CD8-positive, alpha-beta memory T cell (primary cell): Measurements from ENCODE around the gene CBX7. TPM values are rescaled to one million over a fixed set of nuclear protein-coding genes. Genes with fewer than 3 reads are reported as not detected.
A peak's percentile ranks its signal among the peaks of the same experiment; 100 is the strongest.

Experiments
- CTCF ChIA-PET: fragments of 350-600 bp; sonication (Branson Sonifier 250); formaldehyde crosslinking; loops from one replicate; lab custom pipeline; 2021; ENCODE audit warnings: antibody characterized with exemption; lab: Charles Lee
- POLR2A ChIA-PET: fragments of 350-600 bp; sonication (Branson Sonifier 250); formaldehyde crosslinking; loops from one replicate; lab custom pipeline; 2021; ENCODE audit warnings: antibody characterized with exemption; lab: Charles Lee
- DNase-seq, 5 donors: peaks; one replicate each; pipeline versions ENCODE4 v3.0.0 to v3.0.0-alpha.2; 2020 to 2022; ENCODE audit warnings: mixed read lengths in 1 of 5
- H3K27ac ChIP-seq: one replicate; pipeline ENCODE4 v1.7.0; 2013; ENCODE audit warnings: low read depth, mild to moderate bottlenecking, low read length, moderate library complexity
- H3K27me3 ChIP-seq: 2 replicates; pipeline ENCODE4 v1.7.0; 2013; ENCODE audit warnings: low read length, mild to moderate bottlenecking; ENCODE audit not compliant: insufficient read depth, poor library complexity, severe bottlenecking
- H3K36me3 ChIP-seq: 2 replicates; pipeline ENCODE4 v1.7.0; 2013; ENCODE audit warnings: mild to moderate bottlenecking, low read length, moderate library complexity; ENCODE audit not compliant: insufficient read depth
- H3K4me1 ChIP-seq: 2 replicates; pipeline ENCODE4 v1.7.0; 2013; ENCODE audit warnings: mild to moderate bottlenecking, low read length, moderate library complexity; ENCODE audit not compliant: insufficient read depth
- H3K4me3 ChIP-seq: 2 replicates; pipeline ENCODE4 v1.7.0; 2013; ENCODE audit warnings: mild to moderate bottlenecking, low read length
- H3K9me3 ChIP-seq: 2 replicates; pipeline ENCODE4 v1.7.0; 2013; ENCODE audit warnings: mild to moderate bottlenecking, low read length
- H3K27ac Mint-ChIP-seq, 8 donors: one replicate each; pipeline ENCODE4 v1.8.0; 2020 to 2021; ENCODE audit warnings: mixed read lengths in 8 of 8, mild to moderate bottlenecking in 6 of 8, inconsistent platforms in 3 of 8, moderate library complexity in 3 of 8
- H3K27me3 Mint-ChIP-seq, 2 donors: one replicate each; pipeline ENCODE4 v1.8.0; 2020 to 2021; ENCODE audit warnings: mixed read lengths in 2 of 2, mild to moderate bottlenecking in 1 of 2, moderate library complexity in 1 of 2
- H3K36me3 Mint-ChIP-seq, 3 donors: one replicate each; pipeline ENCODE4 v1.8.0; 2020 to 2021; ENCODE audit warnings: mixed read lengths in 3 of 3, inconsistent platforms in 1 of 3, mild to moderate bottlenecking in 1 of 3
- H3K4me1 Mint-ChIP-seq, 3 donors: one replicate each; pipeline ENCODE4 v1.8.0; 2020 to 2021; ENCODE audit warnings: mixed read lengths in 3 of 3, inconsistent platforms in 1 of 3, mild to moderate bottlenecking in 1 of 3
- H3K4me3 Mint-ChIP-seq, 7 donors: one replicate each; pipeline ENCODE4 v1.8.0; 2020 to 2021; ENCODE audit warnings: mixed read lengths in 7 of 7, mild to moderate bottlenecking in 6 of 7, moderate library complexity in 4 of 7, inconsistent platforms in 2 of 7
- H3K9me3 Mint-ChIP-seq, 5 donors: one replicate each; pipeline ENCODE4 v1.8.0; 2020 to 2022; ENCODE audit warnings: mixed read lengths in 5 of 5, mild to moderate bottlenecking in 3 of 5, moderate library complexity in 2 of 5, inconsistent platforms in 1 of 5
- polyA plus RNA-seq: library from polyadenylated mRNA; unstranded; fragments of 300-500 nt; fragmentation: Illumina TruSeq; gene quantifications from one replicate; pipeline ENCODE4 v1.2.3, GENCODE V29; 2021
- total RNA-seq, 2 experiments: library from RNA; stranded (reverse); gene quantifications; one replicate each; pipeline ENCODE4 v1.2.3, GENCODE V29; 2021

Gene CBX7
- total and polyA plus RNA-seq, 3 experiments from 2014 or later, result 26.1 to 29.7 (median 26.4) TPM

DNA sequence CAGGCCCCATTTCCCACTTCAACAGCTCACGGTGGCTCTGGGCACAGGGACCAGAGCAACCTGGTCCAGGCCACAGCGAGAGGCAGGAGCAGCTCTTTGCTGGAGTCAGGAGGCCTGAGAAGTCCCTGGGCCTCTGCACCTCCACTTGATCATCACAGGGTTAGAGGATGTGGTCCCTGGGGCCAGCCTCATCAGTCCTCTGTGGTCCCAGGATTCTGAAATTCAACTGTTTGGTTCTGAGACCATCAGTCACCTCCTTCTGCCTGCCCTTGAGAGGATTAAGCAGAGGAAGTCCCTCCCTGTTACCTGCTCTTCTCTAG is 24.9 kb upstream of the CBX7 start:
- no peak for DNase-seq
- CTCF ChIA-PET, result interaction anchor here (0.8 to 1.6 kb wide), 3 partner anchors 129 to 141 kb away, joined by 3 to 4 read pairs (median 4); no protein-coding TSS in a partner anchor
- H3K27ac ChIP-seq, result no peak overlapping the region
- POLR2A ChIA-PET, result no interaction called here
- H3K9me3 Mint-ChIP-seq, result no peaks in the 10 kb centered on the region
- H3K27ac Mint-ChIP-seq, result peak overlapping the region; percentile 81 to 95 (median 88)
- no peaks in the 10 kb centered on the region for H3K27me3 ChIP-seq
- H3K27me3 Mint-ChIP-seq, result no peaks in the 10 kb centered on the region
- H3K4me1 Mint-ChIP-seq, result peaks cover 52 to 70% (median 62%) of the 10 kb centered on the region in 3 donors
- no peaks in the 10 kb centered on the region for H3K36me3 ChIP-seq
- peaks cover 0 to 5% (median 1%) of the 10 kb centered on the region in 3 donors for H3K36me3 Mint-ChIP-seq
- H3K4me1 ChIP-seq, result peaks cover 48% of the 10 kb centered on the region
- H3K4me3 Mint-ChIP-seq, result peak overlapping the region in 5 of 7 donors; percentile 36 to 70 (median 48)
- no peak overlapping the region for H3K4me3 ChIP-seq
- no peaks in the 10 kb centered on the region for H3K9me3 ChIP-seq

DNA sequence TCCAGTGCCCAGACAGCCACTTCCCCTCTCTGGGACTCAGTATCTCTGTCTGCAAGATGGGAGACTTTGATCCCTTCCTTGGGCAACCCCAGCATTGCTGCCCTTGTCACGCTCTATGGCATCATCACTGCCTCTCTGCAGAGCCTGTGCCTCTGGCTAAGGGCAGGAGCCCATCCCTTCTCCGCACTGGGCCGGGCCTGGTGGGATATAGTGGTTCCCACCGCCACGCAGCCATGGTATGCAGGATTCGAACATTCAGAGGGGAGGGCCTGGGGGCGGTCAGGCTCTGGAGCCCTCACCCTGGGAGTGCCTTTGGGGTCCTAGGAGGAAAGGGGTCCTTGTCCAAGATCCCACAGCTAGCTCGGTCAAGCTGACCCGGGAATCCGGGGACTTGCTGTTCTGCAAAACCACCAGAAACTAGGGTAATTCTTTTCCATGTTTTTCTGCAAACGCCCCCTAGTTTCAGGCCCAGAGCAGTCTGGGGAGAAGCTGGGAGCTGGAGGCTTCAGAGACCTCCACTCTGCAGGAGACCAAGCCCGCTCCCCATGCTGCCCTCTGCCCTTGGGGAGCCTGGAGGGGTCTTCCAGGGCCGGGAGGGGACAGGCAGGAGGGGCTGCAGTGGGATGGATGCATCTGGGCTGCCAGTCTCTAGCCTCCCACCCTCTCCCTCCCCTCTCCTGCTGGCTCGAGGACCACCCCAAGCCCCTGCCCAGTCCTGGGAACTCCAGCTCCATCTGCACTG is 24.4 kb upstream of the CBX7 start:
- Histone ChIP-seq H3K9me3 (no peaks in the 10 kb centered on the region), H3K4me3 (no peak overlapping the region), H3K27ac (no peak overlapping the region), H3K4me1 (peaks cover 54% of the 10 kb centered on the region), H3K36me3 (no peaks in the 10 kb centered on the region), H3K27me3 (no peaks in the 10 kb centered on the region)
- ChIA-PET POLR2A (no interaction called here), CTCF (interaction anchor here (0.8 to 9.6 kb wide), 4 partner anchors 129 to 142 kb away, joined by 3 to 178 read pairs (median 4); partner anchors contain the start of gene RPL3)
- DNase-seq, result no peak
- peaks cover 57 to 76% (median 68%) of the 10 kb centered on the region in 3 donors for H3K4me1 Mint-ChIP-seq
- no peaks in the 10 kb centered on the region for H3K27me3 Mint-ChIP-seq
- H3K27ac Mint-ChIP-seq, result peak overlapping the region; percentile 50 to 98 (median 86)
- H3K4me3 Mint-ChIP-seq, result peak overlapping the region in 1 of 7 donors; percentile 54
- H3K9me3 Mint-ChIP-seq, result no peaks in the 10 kb centered on the region
- peaks cover 0 to 1% (median 0%) of the 10 kb centered on the region in 3 donors for H3K36me3 Mint-ChIP-seq

DNA sequence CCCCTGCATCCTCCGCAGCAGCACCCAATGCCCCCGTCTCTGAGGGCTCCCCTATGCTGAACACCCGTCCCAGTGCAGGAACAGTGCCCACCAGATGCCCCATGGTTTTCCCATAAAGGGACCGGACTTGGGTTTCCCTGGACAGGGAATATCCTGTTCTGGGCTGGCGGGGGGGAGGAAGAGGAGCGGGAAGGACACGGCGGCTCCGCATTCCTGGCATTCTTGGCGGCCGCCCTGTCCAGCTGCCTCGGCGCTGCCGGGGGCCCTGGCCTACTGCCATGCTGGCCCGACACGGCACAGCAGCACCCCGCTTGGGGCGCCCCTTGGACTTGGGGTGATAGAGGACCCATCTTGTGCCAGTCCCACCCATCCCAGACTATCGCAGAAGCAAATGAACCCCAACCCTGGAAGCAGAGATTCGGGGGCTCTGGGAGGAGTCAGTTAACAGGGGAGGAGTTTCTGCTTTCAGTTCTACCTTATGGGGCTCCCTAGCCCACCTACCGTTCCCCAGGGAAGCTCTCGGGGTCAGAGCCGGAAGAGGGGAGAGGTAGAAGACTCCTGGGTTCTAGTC is 23.7 kb upstream of the CBX7 start:
- peaks cover 62 to 82% (median 74%) of the 10 kb centered on the region in 3 donors for H3K4me1 Mint-ChIP-seq
- DNase-seq, result no peak
- ChIA-PET POLR2A (no interaction called here), CTCF (interaction anchor here (1.0 to 9.6 kb wide), 5 partner anchors 26 to 141 kb away, joined by 3 to 178 read pairs (median 4); partner anchors contain the start of gene RPL3)
- H3K27me3 Mint-ChIP-seq, result no peaks in the 10 kb centered on the region
- Histone ChIP-seq H3K27ac (no peak overlapping the region), H3K4me1 (peaks cover 60% of the 10 kb centered on the region), H3K27me3 (no peaks in the 10 kb centered on the region), H3K9me3 (no peaks in the 10 kb centered on the region), H3K4me3 (no peak overlapping the region), H3K36me3 (no peaks in the 10 kb centered on the region)
- H3K9me3 Mint-ChIP-seq, result no peaks in the 10 kb centered on the region
- peak overlapping the region in 7 of 8 donors; percentile 24 to 99 (median 97) for H3K27ac Mint-ChIP-seq
- H3K4me3 Mint-ChIP-seq, result peak overlapping the region in 1 of 7 donors; percentile 54
- H3K36me3 Mint-ChIP-seq, result peaks cover 0 to 1% (median 0%) of the 10 kb centered on the region in 3 donors

DNA sequence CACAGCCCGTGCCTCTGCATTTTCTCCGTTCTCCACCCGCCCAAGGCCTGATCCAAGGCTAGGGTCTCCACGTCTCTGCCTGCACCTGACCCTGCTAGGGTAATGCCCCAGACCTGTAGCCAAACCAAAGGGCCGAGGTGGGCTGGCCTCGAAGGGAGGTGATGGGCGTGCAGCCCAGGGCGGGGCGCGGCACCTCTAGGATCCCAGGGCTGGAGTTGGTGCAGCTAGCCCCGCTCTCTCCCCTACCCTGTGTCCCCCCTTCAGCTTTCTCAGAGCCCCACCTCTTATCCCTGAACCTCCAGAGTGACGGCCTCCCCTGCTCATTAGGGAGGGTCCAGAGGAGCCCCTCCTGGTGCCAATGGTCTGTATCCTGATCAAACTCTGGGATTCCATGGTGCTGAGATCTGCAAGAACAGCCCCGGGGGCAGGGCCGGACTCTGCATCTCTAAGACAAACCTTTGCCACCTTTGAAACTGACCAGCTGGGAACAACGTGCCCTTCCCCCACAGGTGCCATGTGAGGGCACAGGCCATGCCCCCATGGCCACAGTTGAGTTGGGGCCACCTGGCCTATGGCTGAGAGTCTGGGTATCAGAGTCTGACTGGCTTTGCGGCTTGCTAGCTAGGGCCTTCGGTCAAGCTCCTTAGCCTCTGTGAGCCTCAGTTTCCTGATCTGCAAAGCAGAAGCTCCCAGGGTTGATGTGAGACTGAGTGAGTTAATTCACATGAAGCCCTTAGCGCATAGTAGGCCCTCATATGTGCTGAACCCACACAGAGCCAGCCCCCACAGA is 23.1 kb upstream of the CBX7 start:
- peak overlapping the region; percentile 99 for H3K27ac ChIP-seq

DNA sequence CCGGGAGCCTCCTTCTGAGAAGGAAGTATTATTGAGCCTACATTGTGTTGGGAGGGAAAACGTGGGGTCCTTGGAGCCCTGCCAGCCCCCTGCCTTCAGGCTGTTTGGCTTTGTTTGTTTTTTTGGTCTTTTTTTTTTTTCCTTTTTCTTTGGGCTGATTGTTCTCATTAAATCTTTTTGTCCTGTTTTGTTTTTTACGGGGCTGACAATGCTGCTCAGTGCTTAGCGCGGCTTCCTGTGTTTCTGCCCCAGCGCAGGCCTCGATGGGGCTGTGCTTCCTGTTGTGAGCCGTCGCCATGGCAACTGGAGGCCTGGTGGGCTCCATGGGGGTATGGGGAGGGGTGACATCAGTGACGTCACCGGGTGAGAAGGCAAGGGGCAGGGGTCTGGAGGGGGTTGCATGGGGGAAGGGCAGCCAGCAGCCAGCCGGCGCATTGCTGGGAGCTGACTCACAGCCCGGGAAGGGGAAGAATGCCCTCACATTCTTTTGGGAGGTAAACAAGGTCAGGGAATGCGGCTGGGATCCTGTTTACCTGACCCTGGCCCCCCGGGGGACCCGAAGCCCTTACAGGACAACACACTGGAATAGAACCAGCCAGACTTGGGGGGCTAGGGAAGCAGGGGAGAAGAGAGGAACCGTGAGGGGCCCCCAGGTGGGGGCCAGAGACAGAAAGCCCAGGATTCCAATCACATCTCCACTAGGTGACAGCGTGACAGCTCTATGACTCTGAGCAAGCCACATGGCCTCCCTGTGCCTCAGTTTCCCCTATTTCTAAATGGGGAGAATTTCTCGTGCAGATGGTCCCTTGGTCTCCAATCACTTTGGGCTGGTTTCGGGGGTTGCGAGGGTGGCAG is 22.2 kb upstream of the CBX7 start:
- Histone ChIP-seq H3K4me3 (peak overlapping the region; percentile 57), H3K36me3 (no peaks in the 10 kb centered on the region), H3K27me3 (no peaks in the 10 kb centered on the region), H3K9me3 (no peaks in the 10 kb centered on the region), H3K4me1 (peaks cover 65% of the 10 kb centered on the region), H3K27ac (peak overlapping the region; percentile 99)
- H3K27me3 Mint-ChIP-seq, result no peaks in the 10 kb centered on the region
- H3K4me1 Mint-ChIP-seq, result peaks cover 68 to 90% (median 81%) of the 10 kb centered on the region in 3 donors
- POLR2A ChIA-PET, result interaction anchor here (0.5 to 8.0 kb wide), 8 partner anchors 31 to 143 kb away, joined by 3 to 89 read pairs (median 4); partner anchors contain the start of genes PDGFB and RPL3
- H3K36me3 Mint-ChIP-seq, result no peaks in the 10 kb centered on the region
- H3K4me3 Mint-ChIP-seq, result peak overlapping the region; percentile 67 to 90 (median 80)
- no peaks in the 10 kb centered on the region for H3K9me3 Mint-ChIP-seq
- peak; percentile 53 to 94 (median 82) for DNase-seq
- peak overlapping the region; percentile 92 to 99 (median 98) for H3K27ac Mint-ChIP-seq
- CTCF ChIA-PET, result interaction anchor here (1.3 to 9.6 kb wide), 6 partner anchors 32 to 305 kb away, joined by 3 to 178 read pairs (median 84); partner anchors contain the start of genes PDGFB and RPL3

More for the DNA sequence above, 23.1 kb upstream of the CBX7 start:
- Mint-ChIP-seq H3K4me3 (peak overlapping the region; percentile 15 to 90 (median 49)), H3K9me3 (no peaks in the 10 kb centered on the region), H3K27ac (peak overlapping the region; percentile 92 to 99 (median 98)), H3K27me3 (no peaks in the 10 kb centered on the region), H3K4me1 (peaks cover 68 to 89% (median 81%) of the 10 kb centered on the region in 3 donors), H3K36me3 (no peaks in the 10 kb centered on the region)
- ChIA-PET POLR2A (interaction anchor here (8.0 kb wide), 1 partner anchor 142 kb away, joined by 89 read pairs; the partner anchor contains the start of gene RPL3), CTCF (interaction anchor here (1.0 to 9.6 kb wide), 5 partner anchors 26 to 141 kb away, joined by 3 to 178 read pairs (median 104); partner anchors contain the start of gene RPL3)
- H3K4me3 ChIP-seq, result no peak overlapping the region
- DNase-seq, result no peak
- no peaks in the 10 kb centered on the region for H3K9me3 ChIP-seq
- no peaks in the 10 kb centered on the region for H3K36me3 ChIP-seq
- no peaks in the 10 kb centered on the region for H3K27me3 ChIP-seq
- H3K4me1 ChIP-seq, result peaks cover 65% of the 10 kb centered on the region

DNA sequence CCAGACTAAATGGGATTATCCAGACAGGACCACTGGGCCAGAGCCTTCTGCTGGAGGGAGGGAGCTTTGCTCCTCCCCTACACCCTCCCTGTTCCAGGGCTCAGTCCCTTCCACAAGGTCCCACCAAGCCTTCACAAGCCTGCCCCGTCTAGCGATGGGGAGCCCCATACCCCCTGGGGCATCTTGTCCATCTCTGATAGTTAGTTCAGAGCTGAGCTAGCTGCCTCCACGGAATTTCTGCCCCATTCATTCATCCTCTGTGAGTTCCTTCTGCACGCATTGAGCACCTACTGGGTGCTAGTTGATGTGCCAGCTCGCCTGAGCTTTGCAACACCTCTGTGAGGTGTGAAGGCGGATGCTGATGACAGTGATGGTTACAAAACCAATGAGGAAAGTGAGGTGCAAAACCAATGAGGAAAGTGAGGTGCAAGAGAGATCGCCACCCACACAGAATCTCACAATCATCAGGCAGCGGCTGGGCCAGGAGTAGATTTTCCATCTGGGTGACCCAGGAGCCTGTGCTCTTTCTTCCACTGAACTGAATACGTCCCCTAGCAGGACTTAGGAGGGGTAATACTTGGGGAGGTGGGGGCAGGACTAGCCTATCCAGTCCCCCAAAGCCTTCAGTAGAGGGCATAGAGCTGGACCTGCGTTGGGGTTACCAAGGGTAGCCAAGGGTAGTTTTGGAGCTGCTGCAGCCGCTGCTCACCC is 21.5 kb upstream of the CBX7 start:
- H3K36me3 Mint-ChIP-seq, result no peaks in the 10 kb centered on the region
- Histone ChIP-seq H3K27ac (peak overlapping the region; percentile 99), H3K4me1 (peaks cover 65% of the 10 kb centered on the region), H3K27me3 (no peaks in the 10 kb centered on the region), H3K36me3 (no peaks in the 10 kb centered on the region), H3K4me3 (peak overlapping the region; percentile 57), H3K9me3 (no peaks in the 10 kb centered on the region)
- H3K27ac Mint-ChIP-seq, result peak overlapping the region; percentile 92 to 99 (median 98)
- peak in 4 of 5 donors; percentile 54 to 87 (median 72) for DNase-seq
- H3K27me3 Mint-ChIP-seq, result peaks cover 0 to 1% of the 10 kb centered on the region in 2 donors
- H3K4me3 Mint-ChIP-seq, result peak overlapping the region; percentile 67 to 90 (median 80)
- CTCF ChIA-PET, result interaction anchor here (1.0 to 9.6 kb wide), 8 partner anchors 33 to 355 kb away, joined by 3 to 178 read pairs (median 38); partner anchors contain the start of genes PDGFB and RPL3
- H3K4me1 Mint-ChIP-seq, result peaks cover 62 to 83% (median 73%) of the 10 kb centered on the region in 3 donors
- no peaks in the 10 kb centered on the region for H3K9me3 Mint-ChIP-seq
- POLR2A ChIA-PET, result interaction anchor here (0.5 to 8.0 kb wide), 10 partner anchors 32 to 144 kb away, joined by 3 to 89 read pairs (median 4); partner anchors contain the start of genes PDGFB and RPL3
